HG03135 (cell line): Measurements from ENCODE around the gene UQCRHL.

ENCODE experiments used
- ATAC-seq: cut with Tn5 transposase; IDR thresholded peaks from one replicate; pipeline ENCODE4 v1.9.1; 2021; ENCODE audit warnings: mild to moderate bottlenecking, moderate library complexity; ENCODE audit not compliant: unreplicated experiment

Gene UQCRHL

GRCh38 chr1:15758953-15759661 lies 48.3 kb downstream of the UQCRHL start:
- no peak for ATAC-seq

- ATAC-seq, result no peak
Measured at GRCh38 chr1:15758343-15758931, 49.0 kb downstream of the UQCRHL start, which contains the start of gene FBLIM1. Gene FBLIM1, plus strand, starts transcription at chr1:15758795. Its CDS starts 6,189 bp downstream, at chr1:15764984.

- ATAC-seq, result no peak
Measured at GRCh38 chr1:15757575-15758342, 49.7 kb downstream of the UQCRHL start.
